ENCODE data around the gene SCRN1. TPM values are rescaled to one million over a fixed set of nuclear protein-coding genes. Genes with fewer than 3 reads are reported as not detected.
"Not testable (repeated sequence)": the region's sequence is repeated elsewhere in the genome, so short reads cannot be mapped to it uniquely, and the experiment has no call there.

Gene SCRN1
- total RNA-seq, 2 donors from 2014 or later = 20.2 to 33.3 TPM

DNA sequence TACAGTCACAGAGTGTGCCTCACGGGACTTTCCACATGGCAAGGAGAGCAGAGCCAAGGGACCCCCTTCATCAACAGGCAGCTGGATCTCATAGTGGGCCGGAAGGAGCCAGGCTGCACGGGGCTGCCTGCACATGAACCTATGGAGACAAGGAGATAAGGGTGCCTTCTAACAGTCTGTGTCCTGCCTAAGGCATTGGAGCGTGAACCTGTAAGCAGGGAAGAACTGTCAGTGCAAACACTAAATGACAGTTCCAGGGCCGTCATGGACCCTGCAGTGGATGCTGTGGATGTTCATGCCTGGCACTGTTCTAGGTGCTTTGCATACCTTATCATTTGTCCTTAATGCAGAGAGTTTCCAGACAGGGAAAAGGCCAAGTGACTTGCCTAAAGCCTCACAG is 97.4 kb downstream of the SCRN1 start:
- H3K4me1 ChIP-seq = no peaks in the 10 kb centered on the region
- no peak overlapping the region for H3K4me3 ChIP-seq
- TF ChIP-seq, protein P1, sequence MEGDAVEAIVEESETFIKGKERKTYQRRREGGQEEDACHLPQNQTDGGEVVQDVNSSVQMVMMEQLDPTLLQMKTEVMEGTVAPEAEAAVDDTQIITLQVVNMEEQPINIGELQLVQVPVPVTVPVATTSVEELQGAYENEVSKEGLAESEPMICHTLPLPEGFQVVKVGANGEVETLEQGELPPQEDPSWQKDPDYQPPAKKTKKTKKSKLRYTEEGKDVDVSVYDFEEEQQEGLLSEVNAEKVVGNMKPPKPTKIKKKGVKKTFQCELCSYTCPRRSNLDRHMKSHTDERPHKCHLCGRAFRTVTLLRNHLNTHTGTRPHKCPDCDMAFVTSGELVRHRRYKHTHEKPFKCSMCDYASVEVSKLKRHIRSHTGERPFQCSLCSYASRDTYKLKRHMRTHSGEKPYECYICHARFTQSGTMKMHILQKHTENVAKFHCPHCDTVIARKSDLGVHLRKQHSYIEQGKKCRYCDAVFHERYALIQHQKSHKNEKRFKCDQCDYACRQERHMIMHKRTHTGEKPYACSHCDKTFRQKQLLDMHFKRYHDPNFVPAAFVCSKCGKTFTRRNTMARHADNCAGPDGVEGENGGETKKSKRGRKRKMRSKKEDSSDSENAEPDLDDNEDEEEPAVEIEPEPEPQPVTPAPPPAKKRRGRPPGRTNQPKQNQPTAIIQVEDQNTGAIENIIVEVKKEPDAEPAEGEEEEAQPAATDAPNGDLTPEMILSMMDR (IDR thresholded peaks at IDR 0.05) = no peak
- H3K36me3 ChIP-seq = no peaks in the 10 kb centered on the region
- no peak for DNase-seq (ENCODE audit: low spot score)
- no peaks in the 10 kb centered on the region for H3K9me3 ChIP-seq
- no peaks in the 10 kb centered on the region for H3K27me3 ChIP-seq
- H3K27ac ChIP-seq = no peak overlapping the region

DNA sequence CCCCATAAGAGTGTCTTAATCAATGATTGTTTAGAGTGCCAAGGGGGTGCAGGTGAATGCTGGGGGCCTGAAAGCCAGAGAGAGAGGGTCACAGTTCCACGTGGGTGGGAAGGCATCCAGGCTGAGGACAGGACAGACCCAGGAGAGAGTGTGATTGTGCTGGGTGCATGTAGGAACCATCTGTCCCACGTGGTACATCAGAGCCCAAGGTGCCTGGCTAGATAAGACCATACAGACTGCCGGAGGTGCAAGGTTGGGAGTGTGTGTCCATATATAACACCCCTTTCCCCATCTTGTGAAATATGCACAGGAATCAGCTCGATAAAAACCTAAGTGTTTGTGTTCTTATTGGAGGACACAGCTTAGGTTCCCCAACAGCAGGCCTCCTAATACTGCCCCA is 97.8 kb downstream of the SCRN1 start:
- TF ChIP-seq, protein P1 (IDR thresholded peaks at IDR 0.05) = no peak

DNA sequence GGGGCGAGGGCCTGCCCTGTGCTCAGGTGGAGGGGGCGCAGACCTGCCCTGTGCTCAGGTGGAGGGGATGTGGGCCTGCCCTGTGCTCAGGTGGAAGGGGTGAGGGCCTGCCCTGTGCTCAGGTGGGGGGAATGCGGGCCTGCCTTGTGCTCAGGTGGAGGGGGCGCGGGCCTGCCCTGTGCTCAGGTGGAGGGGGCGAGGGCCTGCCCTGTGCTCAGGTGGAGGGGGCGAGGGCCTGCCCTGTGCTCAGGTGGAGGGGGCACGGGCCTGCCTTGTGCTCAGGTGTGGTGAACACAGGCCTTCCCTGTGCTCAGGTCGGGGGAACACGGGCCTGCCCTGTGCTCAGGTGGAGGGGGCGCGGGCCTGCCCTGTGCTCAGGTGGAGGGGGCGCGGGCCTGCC is 98.8 kb downstream of the SCRN1 start:
- not testable (repeated sequence) for H3K4me3 ChIP-seq; H3K27ac ChIP-seq; H3K27me3 ChIP-seq; DNase-seq (ENCODE audit: low spot score); H3K4me1 ChIP-seq; H3K36me3 ChIP-seq; H3K9me3 ChIP-seq

More for the DNA sequence above, 97.8 kb downstream of the SCRN1 start:
- no peaks in the 10 kb centered on the region for H3K36me3 ChIP-seq
- H3K4me3 ChIP-seq = no peak overlapping the region
- H3K4me1 ChIP-seq = no peaks in the 10 kb centered on the region
- no peaks in the 10 kb centered on the region for H3K27me3 ChIP-seq
- H3K27ac ChIP-seq = no peak overlapping the region
- no peak for DNase-seq (ENCODE audit: low spot score)
- H3K9me3 ChIP-seq = no peaks in the 10 kb centered on the region

DNA sequence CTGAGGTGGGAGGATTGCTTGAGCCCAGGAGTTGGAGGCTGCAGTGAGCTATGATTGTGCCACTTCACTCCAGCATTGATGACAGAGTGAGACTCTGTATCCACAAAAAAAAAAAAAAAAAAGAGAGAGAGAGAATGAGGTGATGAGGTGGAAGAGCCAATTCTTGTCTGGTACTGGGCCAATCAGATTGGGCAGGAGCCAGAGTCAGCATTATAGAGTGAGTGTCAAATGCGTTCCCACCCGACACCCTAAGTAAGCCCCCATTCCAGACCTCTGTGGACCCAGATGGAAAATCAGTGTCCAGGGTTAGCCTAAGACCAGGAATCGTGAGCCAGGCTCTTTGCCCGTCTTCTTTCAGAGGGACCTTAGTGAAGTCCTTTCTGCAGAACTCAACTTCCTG is 99.3 kb downstream of the SCRN1 start:
- Histone ChIP-seq H3K9me3 (no peaks in the 10 kb centered on the region), H3K27me3 (no peaks in the 10 kb centered on the region), H3K4me1 (no peaks in the 10 kb centered on the region), H3K27ac (no peak overlapping the region), H3K4me3 (no peak overlapping the region), H3K36me3 (no peaks in the 10 kb centered on the region)
- TF ChIP-seq, protein P1 (IDR thresholded peaks at IDR 0.05) = no peak
- DNase-seq (ENCODE audit: low spot score) = no peak

DNA sequence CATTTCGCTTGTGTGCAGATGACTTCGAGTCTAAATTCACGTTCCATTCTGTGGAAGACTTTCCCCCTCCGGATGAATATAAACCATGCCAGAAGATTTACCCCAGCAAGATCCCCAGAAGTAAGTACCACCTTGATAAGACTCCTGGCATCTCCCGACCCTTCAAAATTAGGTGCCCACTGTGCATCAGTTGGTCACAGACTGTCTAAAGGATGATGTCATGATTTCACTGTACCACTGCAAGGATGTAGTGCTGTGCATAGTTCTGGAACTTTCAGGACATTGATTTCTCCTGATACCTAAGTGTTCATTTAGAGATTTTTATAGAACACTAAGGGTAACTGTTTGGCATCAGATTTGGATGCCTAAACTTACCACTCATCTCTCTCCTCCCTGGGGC is 100.3 kb downstream of the SCRN1 start:
- DNase-seq (ENCODE audit: low spot score) = no peak
- no peaks in the 10 kb centered on the region for H3K27me3 ChIP-seq
- H3K9me3 ChIP-seq = no peaks in the 10 kb centered on the region
- no peaks in the 10 kb centered on the region for H3K36me3 ChIP-seq
- TF ChIP-seq, protein P1 (IDR thresholded peaks at IDR 0.05) = no peak
- no peak overlapping the region for H3K4me3 ChIP-seq
- H3K27ac ChIP-seq = no peak overlapping the region
- H3K4me1 ChIP-seq = no peaks in the 10 kb centered on the region

DNA sequence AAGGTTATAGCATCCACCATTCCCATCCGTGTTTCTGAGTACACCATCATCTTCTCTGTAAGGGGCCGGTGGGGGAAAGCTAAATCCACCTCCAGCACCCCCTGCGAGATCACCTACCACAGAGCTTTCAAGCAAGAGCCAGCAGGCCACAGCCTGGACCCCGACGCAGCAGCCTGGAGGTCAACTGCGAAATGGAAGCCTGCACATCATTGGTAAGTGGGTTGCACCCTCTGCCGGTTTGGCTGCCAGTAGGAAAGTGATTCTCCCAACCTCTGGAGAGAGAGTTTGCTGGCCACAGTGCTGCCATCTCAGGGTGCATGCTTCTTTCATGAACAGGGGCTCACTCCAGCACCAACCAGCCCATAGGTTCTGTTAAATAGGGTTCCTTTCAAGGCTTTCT is 101.6 kb downstream of the SCRN1 start:
- TF ChIP-seq, protein P1 (IDR thresholded peaks at IDR 0.05) = no peak
- Histone ChIP-seq H3K27me3 (no peaks in the 10 kb centered on the region), H3K27ac (no peak overlapping the region), H3K4me1 (no peaks in the 10 kb centered on the region), H3K9me3 (no peaks in the 10 kb centered on the region), H3K4me3 (no peak overlapping the region), H3K36me3 (no peaks in the 10 kb centered on the region)
- DNase-seq (ENCODE audit: low spot score) = no peak
